HEK293 (cell line): Measurements from ENCODE around the gene DCAF8L1.

Experiments used
- CTCF ChIA-PET: fragments of 350-600 bp; formaldehyde crosslinking; extraction: SDS; loops from one replicate; lab custom pipeline; 2021; ENCODE audit warnings: antibody characterized with exemption; lab: Yijun Ruan, JAX
- POLR2A ChIA-PET: fragments of 300-600 bp; formaldehyde crosslinking; extraction: SDS; loops from one replicate; lab custom pipeline; 2020; ENCODE audit warnings: antibody characterized with exemption, inconsistent platforms; lab: Yijun Ruan, JAX
- H3K27ac ChIP-seq: fragments of 200-500 bp; sonication (Bioruptor generic); 2 replicates; pipeline ENCODE4 v1.5.1; 2014; ENCODE audit warnings: low read depth, low read length, control low read depth, inconsistent platforms; ENCODE audit errors: extremely low read depth
- H3K36me3 ChIP-seq, 2 experiments: fragments of 200-500 bp in 1 of 2; sonication (Bioruptor generic) in 1 of 2; 1 replicate in 1 of 2; 2 replicates in 1 of 2; pipeline ENCODE4 v1.5.1; 2014 to 2017; ENCODE audit warnings: inconsistent platforms in 2 of 2, low read length in 2 of 2; ENCODE audit not compliant: control insufficient read depth in 2 of 2, insufficient read depth in 1 of 2
- H3K4me1 ChIP-seq: fragments of 200-500 bp; sonication (Bioruptor generic); 2 replicates; pipeline ENCODE4 v1.5.1; 2014; ENCODE audit warnings: mild to moderate bottlenecking, low read length, inconsistent platforms; ENCODE audit not compliant: control insufficient read depth, insufficient read depth
- H3K4me3 ChIP-seq: 2 replicates; pipeline ENCODE4 v1.5.1; 2011; ENCODE audit warnings: low read depth, mild to moderate bottlenecking, control low read depth, low read length, moderate library complexity
- H3K9me3 ChIP-seq: fragments of 200-500 bp; sonication (Bioruptor generic); 2 replicates; pipeline ENCODE4 v1.5.1; 2014; ENCODE audit warnings: low read depth, low read length, inconsistent platforms; ENCODE audit not compliant: control insufficient read depth, insufficient read depth
- BCL11A ChIP-seq: fragments of 450-650 bp; formaldehyde crosslinking; IDR thresholded peaks from 2 replicates; pipeline ENCODE4 v1.5.1; 2016; ENCODE audit warnings: low read depth, missing biosample characterization, missing genetic modification characterization
- BCL6B ChIP-seq: fragments of 450-650 bp; formaldehyde crosslinking; IDR thresholded peaks from 2 replicates; pipeline ENCODE4 v1.5.1; 2017; ENCODE audit warnings: missing biosample characterization, missing genetic modification characterization
- EGR2 ChIP-seq: fragments of 450-650 bp; formaldehyde crosslinking; IDR thresholded peaks from 2 replicates; pipeline ENCODE4 v1.5.1; 2016; ENCODE audit warnings: low read depth, missing biosample characterization, missing genetic modification characterization
- GLI4 ChIP-seq: fragments of 450-650 bp; formaldehyde crosslinking; IDR thresholded peaks from 2 replicates; pipeline ENCODE4 v1.5.1; 2016; ENCODE audit warnings: missing biosample characterization, missing genetic modification characterization
- KLF16 ChIP-seq: fragments of 450-650 bp; formaldehyde crosslinking; IDR thresholded peaks from 2 replicates; pipeline ENCODE4 v1.5.1; 2017; ENCODE audit warnings: missing biosample characterization, missing genetic modification characterization
- OVOL3 ChIP-seq: fragments of 450-650 bp; formaldehyde crosslinking; IDR thresholded peaks from 2 replicates; pipeline ENCODE4 v1.5.1; 2016; ENCODE audit warnings: missing biosample characterization, missing genetic modification characterization
- SCRT1 ChIP-seq: fragments of 450-650 bp; formaldehyde crosslinking; IDR thresholded peaks from 2 replicates; pipeline ENCODE4 v1.5.1; 2016; ENCODE audit warnings: missing biosample characterization, missing genetic modification characterization, borderline replicate concordance
- ZBTB48 ChIP-seq: fragments of 450-650 bp; formaldehyde crosslinking; IDR thresholded peaks from 2 replicates; pipeline ENCODE4 v1.5.1; 2016; ENCODE audit warnings: missing biosample characterization, missing genetic modification characterization
- ZNF211 ChIP-seq: fragments of 450-650 bp; formaldehyde crosslinking; IDR thresholded peaks from 2 replicates; pipeline ENCODE4 v1.5.1; 2016; ENCODE audit warnings: low read depth, missing biosample characterization, missing genetic modification characterization
- ZNF302 ChIP-seq: fragments of 450-650 bp; formaldehyde crosslinking; IDR thresholded peaks from 2 replicates; pipeline ENCODE4 v1.5.1; 2016; ENCODE audit warnings: missing biosample characterization, missing genetic modification characterization, low read depth
- ZNF324 ChIP-seq: fragments of 450-650 bp; formaldehyde crosslinking; IDR thresholded peaks from 2 replicates; pipeline ENCODE4 v1.5.1; 2016; ENCODE audit warnings: missing biosample characterization, missing genetic modification characterization
- ZNF354C ChIP-seq: fragments of 450-650 bp; formaldehyde crosslinking; IDR thresholded peaks from 2 replicates; pipeline ENCODE4 v1.5.1; 2016; ENCODE audit warnings: missing biosample characterization, missing genetic modification characterization, low read depth, borderline replicate concordance
- ZNF394 ChIP-seq: fragments of 450-650 bp; formaldehyde crosslinking; IDR thresholded peaks from 2 replicates; pipeline ENCODE4 v1.5.1; 2016; ENCODE audit warnings: missing biosample characterization, missing genetic modification characterization, mild to moderate bottlenecking, moderate library complexity, borderline replicate concordance
- ZNF510 ChIP-seq: fragments of 450-650 bp; formaldehyde crosslinking; IDR thresholded peaks from 2 replicates; pipeline ENCODE4 v1.5.1; 2018; ENCODE audit warnings: mild to moderate bottlenecking, missing genetic modification characterization, missing biosample characterization; ENCODE audit not compliant: insufficient replicate concordance
- ZNF513 ChIP-seq: fragments of 450-650 bp; IDR thresholded peaks from 2 replicates; pipeline ENCODE4 v1.5.1; 2018; ENCODE audit warnings: missing biosample characterization, missing genetic modification characterization
- ZNF561 ChIP-seq: fragments of 450-650 bp; IDR thresholded peaks from 2 replicates; pipeline ENCODE4 v1.5.1; 2018; ENCODE audit warnings: missing biosample characterization, missing genetic modification characterization, borderline replicate concordance
- ZNF585B ChIP-seq: fragments of 450-650 bp; formaldehyde crosslinking; IDR thresholded peaks from 2 replicates; pipeline ENCODE4 v1.5.1; 2016; ENCODE audit warnings: missing biosample characterization, missing genetic modification characterization
- ZNF701 ChIP-seq: fragments of 450-650 bp; formaldehyde crosslinking; IDR thresholded peaks from 2 replicates; pipeline ENCODE4 v1.5.1; 2016; ENCODE audit warnings: missing biosample characterization, missing genetic modification characterization
- ZNF747 ChIP-seq: fragments of 450-650 bp; formaldehyde crosslinking; IDR thresholded peaks from 2 replicates; pipeline ENCODE4 v1.5.1; 2016; ENCODE audit warnings: missing biosample characterization, missing genetic modification characterization
- ZNF791 ChIP-seq: fragments of 450-650 bp; formaldehyde crosslinking; IDR thresholded peaks from 2 replicates; pipeline ENCODE4 v1.5.1; 2016; ENCODE audit warnings: missing biosample characterization, missing genetic modification characterization
- ZNF837 ChIP-seq: fragments of 450-650 bp; formaldehyde crosslinking; IDR thresholded peaks from 2 replicates; pipeline ENCODE4 v1.5.1; 2016; ENCODE audit warnings: missing biosample characterization, missing genetic modification characterization
- ZSCAN18 ChIP-seq: fragments of 450-650 bp; formaldehyde crosslinking; IDR thresholded peaks from 2 replicates; pipeline ENCODE4 v1.5.1; 2016; ENCODE audit warnings: missing biosample characterization, missing genetic modification characterization
- TF ChIP-seq, protein P1 (sequence below): fragments of 450-650 bp; formaldehyde crosslinking; IDR thresholded peaks from 2 replicates; pipeline ENCODE4 v1.5.1; 2016; ENCODE audit warnings: missing biosample characterization, missing genetic modification characterization
- TF ChIP-seq, protein P2 (sequence below): fragments of 450-650 bp; formaldehyde crosslinking; IDR thresholded peaks from 2 replicates; pipeline ENCODE4 v1.5.1; 2017; ENCODE audit warnings: missing biosample characterization, missing genetic modification characterization
- TF ChIP-seq, protein P3 (sequence below): fragments of 450-650 bp; formaldehyde crosslinking; IDR thresholded peaks from 2 replicates; pipeline ENCODE4 v1.5.1; 2017; ENCODE audit warnings: missing biosample characterization, missing genetic modification characterization

DCAF8L1 gene

DNA sequence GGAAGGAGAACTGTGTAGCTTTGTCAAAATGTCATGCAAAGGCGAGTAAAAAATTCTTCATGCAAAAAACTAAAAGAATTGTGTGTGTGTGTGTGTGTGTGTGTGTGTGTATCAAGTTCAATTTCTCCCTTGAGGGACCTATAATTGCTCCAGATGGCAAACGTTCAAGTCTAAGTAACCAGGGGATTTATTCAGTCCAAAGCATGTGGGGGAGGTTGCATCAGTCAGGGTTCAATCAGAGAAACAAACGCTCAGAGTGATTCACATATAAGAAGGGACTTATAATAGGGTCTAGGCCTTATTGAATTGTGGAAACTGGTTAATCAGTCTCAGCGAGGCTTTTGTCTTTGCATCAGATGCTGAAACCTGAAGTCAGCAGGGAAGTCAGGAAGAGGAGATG, 5.0 kb downstream of the DCAF8L1 start:
- TF ChIP-seq ZNF701 (tag by site-specific recombination) (no peak), ZNF837 (tag by site-specific recombination) (no peak), BCL11A (tag by site-specific recombination) (no peak), ZNF791 (tag by site-specific recombination) (no peak), BCL6B (tag by site-specific recombination) (no peak), SCRT1 (tag by site-specific recombination) (no peak), EGR2 (tag by site-specific recombination) (no peak), ZNF510 (tag by site-specific recombination) (no peak), ZNF302 (tag by site-specific recombination) (no peak), ZSCAN18 (tag by site-specific recombination) (no peak), ZNF324 (tag by site-specific recombination) (no peak), ZNF211 (tag by site-specific recombination) (no peak)
- Histone ChIP-seq H3K9me3 (no peaks in the 10 kb centered on the region; the same call in 1 of the 2 replicates), H3K27ac (no peak overlapping the region), H3K4me3 (no peak overlapping the region), H3K4me1 (no peaks in the 10 kb centered on the region), H3K36me3 (no peaks in the 10 kb centered on the region)
- ChIA-PET CTCF (no interaction called here), POLR2A (no interaction called here)

GRCh38 chrX:27968878-27969277, 12.4 kb downstream of the DCAF8L1 start:
- ChIA-PET POLR2A (no interaction called here), CTCF (interaction anchor here (0.6 kb wide), 1 partner anchor 302 kb away, joined by 3 read pairs; no protein-coding TSS in a partner anchor)
- Histone ChIP-seq H3K4me1 (no peaks in the 10 kb centered on the region), H3K27ac (no peak overlapping the region), H3K4me3 (no peak overlapping the region), H3K36me3 (no peaks in the 10 kb centered on the region), H3K9me3 (no peaks in the 10 kb centered on the region)
- no peak for TF ChIP-seq ZNF394 (tag by site-specific recombination)
- TF ChIP-seq ZNF747 (tag by site-specific recombination), result no peak
- TF ChIP-seq ZBTB48 (tag by site-specific recombination), result no peak

- no peaks in the 10 kb centered on the region for H3K36me3 ChIP-seq
- no peak overlapping the region for H3K27ac ChIP-seq
- no peaks in the 10 kb centered on the region for H3K9me3 ChIP-seq
- H3K4me3 ChIP-seq, result no peak overlapping the region
- CTCF ChIA-PET, result interaction anchor here (0.6 kb wide), 1 partner anchor 302 kb away, joined by 3 read pairs; no protein-coding TSS in a partner anchor
- POLR2A ChIA-PET, result no interaction called here
- no peaks in the 10 kb centered on the region for H3K4me1 ChIP-seq
- TF ChIP-seq ZNF585B (tag by site-specific recombination) (no peak), ZNF513 (no peak), ZNF561 (tag by site-specific recombination) (no peak), GLI4 (tag by site-specific recombination) (no peak), KLF16 (tag by site-specific recombination) (no peak), OVOL3 (tag by site-specific recombination) (no peak), ZNF354C (tag by site-specific recombination) (no peak), ZNF324 (tag by site-specific recombination) (no peak)
- TF ChIP-seq, protein P1, sequence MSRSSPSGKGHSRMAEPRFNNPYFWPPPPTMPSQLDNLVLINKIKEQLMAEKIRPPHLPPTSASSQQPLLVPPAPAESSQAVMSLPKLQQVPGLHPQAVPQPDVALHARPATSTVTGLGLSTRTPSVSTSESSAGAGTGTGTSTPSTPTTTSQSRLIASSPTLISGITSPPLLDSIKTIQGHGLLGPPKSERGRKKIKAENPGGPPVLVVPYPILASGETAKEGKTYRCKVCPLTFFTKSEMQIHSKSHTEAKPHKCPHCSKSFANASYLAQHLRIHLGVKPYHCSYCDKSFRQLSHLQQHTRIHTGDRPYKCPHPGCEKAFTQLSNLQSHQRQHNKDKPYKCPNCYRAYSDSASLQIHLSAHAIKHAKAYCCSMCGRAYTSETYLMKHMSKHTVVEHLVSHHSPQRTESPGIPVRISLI (tag by site-specific recombination), result no peak
- TF ChIP-seq, protein P2, sequence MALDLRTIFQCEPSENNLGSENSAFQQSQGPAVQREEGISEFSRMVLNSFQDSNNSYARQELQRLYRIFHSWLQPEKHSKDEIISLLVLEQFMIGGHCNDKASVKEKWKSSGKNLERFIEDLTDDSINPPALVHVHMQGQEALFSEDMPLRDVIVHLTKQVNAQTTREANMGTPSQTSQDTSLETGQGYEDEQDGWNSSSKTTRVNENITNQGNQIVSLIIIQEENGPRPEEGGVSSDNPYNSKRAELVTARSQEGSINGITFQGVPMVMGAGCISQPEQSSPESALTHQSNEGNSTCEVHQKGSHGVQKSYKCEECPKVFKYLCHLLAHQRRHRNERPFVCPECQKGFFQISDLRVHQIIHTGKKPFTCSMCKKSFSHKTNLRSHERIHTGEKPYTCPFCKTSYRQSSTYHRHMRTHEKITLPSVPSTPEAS (tag by site-specific recombination), result no peak
- TF ChIP-seq, protein P3, sequence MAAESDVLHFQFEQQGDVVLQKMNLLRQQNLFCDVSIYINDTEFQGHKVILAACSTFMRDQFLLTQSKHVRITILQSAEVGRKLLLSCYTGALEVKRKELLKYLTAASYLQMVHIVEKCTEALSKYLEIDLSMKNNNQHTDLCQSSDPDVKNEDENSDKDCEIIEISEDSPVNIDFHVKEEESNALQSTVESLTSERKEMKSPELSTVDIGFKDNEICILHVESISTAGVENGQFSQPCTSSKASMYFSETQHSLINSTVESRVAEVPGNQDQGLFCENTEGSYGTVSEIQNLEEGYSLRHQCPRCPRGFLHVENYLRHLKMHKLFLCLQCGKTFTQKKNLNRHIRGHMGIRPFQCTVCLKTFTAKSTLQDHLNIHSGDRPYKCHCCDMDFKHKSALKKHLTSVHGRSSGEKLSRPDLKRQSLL (tag by site-specific recombination), result no peak
These were observed 12.9 kb downstream of the DCAF8L1 start for GRCh38 chrX:27968352-27968751.
